Measurements from ENCODE around the gene GLI3.
A peak's percentile ranks its signal among the peaks of the same experiment; 100 is the strongest.

The GLI3 gene

DNA sequence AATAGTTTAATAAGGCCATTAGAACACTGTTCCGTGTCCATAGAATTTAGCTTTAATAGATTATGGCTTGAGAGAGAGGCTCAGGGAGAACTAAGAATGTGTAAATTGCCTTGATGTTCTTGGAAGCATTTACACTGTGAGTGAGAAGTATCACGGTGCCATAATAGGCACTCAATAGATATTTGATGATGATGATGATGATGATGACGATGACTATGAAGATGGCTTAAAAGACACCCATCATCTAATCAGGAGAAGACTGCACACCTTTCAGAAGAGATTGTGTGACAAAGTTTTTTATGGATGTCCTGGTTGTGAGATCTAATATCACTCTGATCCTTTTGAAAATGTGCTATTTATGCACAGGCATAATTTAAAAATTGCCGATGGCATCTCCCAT lies 264.2 kb downstream of the GLI3 start:
- no peak for DNase-seq (ENCODE audit: low read depth, low spot score)

DNA sequence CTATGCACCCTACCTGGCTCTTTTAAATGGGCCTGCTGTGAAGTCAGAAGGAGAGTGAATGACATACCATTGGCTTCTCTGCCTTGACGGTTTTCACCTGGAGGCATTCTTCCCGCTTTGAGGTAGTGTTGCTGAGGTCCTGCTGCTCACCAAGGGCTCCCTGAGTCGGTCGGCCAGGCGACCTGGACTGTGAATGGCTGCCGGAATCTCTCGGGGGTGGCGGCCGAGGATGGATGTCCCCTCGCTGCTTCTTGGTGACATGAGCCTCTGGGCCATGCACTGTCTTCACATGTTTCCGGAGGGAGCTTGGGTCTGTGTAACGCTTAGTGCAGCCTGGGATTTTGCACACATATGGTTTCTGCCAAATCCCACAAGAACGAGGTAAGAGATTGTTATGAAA lies 264.7 kb downstream of the GLI3 start:
- no peak for DNase-seq (ENCODE audit: low read depth, low spot score)

GRCh38 chr7:41971640-41972187 lies 265.3 kb downstream of the GLI3 start:
- DNase-seq (ENCODE audit: low read depth, low spot score) = no peak

GRCh38 chr7:41970941-41971340 lies 266.1 kb downstream of the GLI3 start:
- DNase-seq (ENCODE audit: low read depth, low spot score) = no peak

- DNase-seq (ENCODE audit: low read depth, low spot score) = no peak
Measured at GRCh38 chr7:41969561-41970105, 267.4 kb downstream of the GLI3 start.

- DNase-seq (ENCODE audit: low read depth, low spot score) = no peak
Measured at GRCh38 chr7:41967156-41967555, 269.9 kb downstream of the GLI3 start.

DNA sequence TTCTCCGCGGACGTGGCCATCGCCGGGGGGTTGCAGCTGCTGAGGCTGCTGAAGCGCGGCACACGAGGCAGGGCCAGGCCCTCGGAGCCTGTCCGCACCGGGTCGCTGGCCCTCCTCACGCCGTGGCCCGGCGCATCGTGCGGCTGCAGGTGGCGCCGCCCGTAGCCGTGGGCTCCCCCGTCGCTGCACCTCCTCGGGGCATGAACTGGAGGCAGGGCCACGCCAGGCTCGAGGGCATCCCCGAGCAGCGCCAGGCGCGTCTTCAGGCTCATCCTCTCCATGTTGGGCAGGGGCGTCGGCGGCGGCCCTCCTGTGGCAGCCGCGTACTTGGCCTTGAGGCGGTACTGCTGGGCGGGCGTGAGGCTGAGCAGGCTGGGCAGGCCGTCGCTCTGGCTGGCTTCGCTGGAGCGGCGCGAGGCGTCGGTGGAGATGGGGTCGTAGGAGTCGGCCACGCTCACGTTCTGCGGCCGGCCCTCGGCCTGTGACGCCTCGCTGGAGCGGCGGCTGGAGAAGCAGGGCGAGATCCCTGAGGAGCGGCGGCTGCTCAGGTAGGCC lies 271.0 kb downstream of the GLI3 start:
- DNase-seq (ENCODE audit: low read depth, low spot score) = no peak

GRCh38 chr7:41964849-41965745 lies 271.9 kb downstream of the GLI3 start:
- no peak for DNase-seq (ENCODE audit: low read depth, low spot score)

GRCh38 chr7:41964183-41964753 lies 272.7 kb downstream of the GLI3 start:
- DNase-seq (ENCODE audit: low read depth, low spot score) = no peak

DNA sequence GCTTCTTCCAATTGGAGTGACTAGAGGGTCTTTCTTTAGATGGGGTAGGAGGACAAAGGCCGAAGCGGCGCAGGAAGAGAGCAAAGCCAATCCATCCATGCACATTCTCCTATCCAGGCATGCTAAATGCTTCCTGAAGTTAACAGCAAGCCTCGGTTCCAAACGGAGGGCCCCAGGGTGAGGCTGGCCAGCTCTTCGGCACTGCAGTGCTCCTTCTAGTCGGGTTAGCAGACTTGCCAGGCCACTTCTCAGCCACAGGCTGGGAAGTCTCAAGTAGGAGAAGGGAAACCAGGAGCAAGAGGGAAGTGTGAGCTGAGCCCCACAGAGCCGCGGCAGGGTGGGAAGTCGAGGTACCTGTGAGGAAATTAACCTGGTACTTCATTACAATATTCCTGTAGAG lies 280.3 kb downstream of the GLI3 start:
- no peak for DNase-seq (ENCODE audit: low read depth, low spot score)

DNA sequence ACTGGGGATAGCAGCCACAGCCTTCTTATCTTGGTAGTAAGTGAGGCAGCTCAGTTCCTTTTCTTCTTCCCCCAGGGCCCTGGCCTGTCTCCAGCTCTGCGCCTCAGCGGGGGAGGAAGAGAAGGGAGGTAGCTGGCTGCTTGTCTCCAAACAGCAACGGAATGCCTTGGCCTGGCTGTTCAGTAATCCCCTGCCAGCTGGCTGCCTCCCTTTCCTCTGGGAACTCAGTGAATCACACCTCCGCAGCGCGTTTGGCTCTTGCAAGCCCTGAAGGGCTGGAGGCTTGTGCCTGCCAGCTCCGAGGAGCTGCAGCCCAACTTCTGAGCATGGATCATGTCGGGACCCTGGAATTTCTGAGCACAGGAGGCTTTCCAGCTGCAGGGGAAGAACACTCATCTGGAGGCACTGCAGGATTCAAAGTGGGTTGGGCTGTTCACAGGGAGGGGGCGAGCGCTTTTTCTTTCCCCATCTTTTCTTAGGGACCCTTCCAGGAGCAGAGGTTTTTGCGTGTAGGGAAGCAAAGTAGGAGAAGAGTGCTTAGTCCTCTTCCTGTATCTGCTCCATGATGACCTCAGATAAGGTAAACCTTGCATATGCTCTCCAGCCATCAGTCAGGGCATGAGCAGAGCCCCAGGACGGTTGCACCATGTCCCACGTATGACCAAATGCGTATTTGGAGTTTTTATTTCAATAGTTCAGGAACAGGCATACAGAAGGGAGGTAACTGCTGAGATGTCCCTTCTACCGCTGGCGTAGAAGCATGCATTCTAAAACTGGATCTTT lies 280.9 kb downstream of the GLI3 start:
- peak; percentile 99 for DNase-seq (ENCODE audit: low read depth, low spot score)

DNA sequence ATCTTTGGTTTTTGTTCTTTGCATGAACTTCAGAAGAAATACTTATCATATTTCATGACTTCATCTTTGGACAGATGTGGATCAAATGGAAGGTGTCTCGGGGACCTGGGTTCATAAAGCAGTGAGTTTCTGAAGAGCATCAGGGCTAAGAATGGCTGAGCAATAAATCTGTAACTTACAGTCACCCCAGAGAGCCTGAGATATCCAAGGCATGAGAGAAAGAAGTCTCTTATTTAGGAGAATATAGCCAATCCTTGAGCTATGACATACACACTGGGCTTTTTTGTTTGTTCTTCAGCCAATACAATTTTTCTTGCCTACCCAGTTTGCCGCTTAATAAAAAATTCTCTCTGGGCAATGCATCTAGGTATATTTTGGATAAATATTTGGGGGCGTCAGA lies 281.6 kb downstream of the GLI3 start:
- no peak for DNase-seq (ENCODE audit: low read depth, low spot score)

- no peak for DNase-seq (ENCODE audit: low read depth, low spot score)
Measured at GRCh38 chr7:41954976-41955375, 282.0 kb downstream of the GLI3 start.

- DNase-seq (ENCODE audit: low read depth, low spot score) = no peak
Measured at GRCh38 chr7:41948503-41948902, 288.5 kb downstream of the GLI3 start.

DNA sequence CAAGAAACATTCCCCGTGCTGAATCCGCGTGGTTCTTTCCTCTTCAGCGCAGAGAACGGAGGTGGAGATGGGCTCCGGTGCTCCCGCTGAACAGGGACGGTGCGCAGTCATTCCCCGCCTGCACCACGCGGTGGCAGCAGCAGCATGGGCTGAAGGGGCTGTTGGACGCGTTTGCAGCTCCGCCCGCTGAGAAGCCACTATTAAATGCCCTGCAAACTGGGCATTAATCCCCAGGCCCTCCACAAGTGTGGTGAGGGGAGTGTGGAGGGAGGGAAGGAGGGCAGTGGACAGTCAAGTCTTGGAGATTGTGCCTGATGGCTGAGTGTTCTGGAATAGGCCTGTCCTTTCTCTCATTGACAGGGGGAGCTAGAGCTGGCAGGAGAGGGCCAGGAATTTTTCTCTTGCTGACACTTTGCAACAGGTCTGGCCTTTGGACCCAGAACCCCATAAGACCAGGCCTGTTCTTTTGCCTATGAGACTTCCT lies 293.9 kb downstream of the GLI3 start:
- DNase-seq (ENCODE audit: low read depth, low spot score) = peak; percentile 92

GRCh38 chr7:41942468-41943093 lies 294.4 kb downstream of the GLI3 start:
- DNase-seq (ENCODE audit: low read depth, low spot score) = no peak

DNA sequence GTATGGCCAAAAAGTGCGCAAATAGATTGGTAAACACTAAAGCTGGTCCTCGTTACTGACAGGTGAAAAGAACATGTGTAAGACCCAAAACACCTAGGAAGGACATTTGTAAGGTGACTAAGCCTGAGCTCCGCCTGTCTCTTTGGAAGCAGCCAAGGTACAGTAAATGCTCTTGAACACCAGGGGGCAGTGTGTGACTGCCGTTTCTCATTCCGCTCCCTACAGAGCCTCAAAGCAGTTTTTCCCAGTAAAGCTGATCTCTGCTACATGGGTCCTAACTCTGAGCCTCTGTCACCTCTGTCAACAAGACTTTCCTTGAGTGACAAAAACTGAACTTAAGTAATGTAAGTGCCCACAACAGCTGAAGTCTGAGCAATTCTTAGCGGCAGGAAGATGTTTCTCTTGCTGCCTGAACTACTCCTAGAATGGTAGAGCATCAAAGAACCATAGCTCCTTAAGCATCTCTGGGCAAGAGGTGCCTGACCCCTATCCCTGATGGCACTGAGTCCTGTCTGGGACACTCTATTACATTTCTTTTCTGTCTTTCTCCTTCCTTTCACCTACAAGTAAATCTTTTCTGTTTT lies 296.2 kb downstream of the GLI3 start:
- peak; percentile 89 for DNase-seq (ENCODE audit: low read depth, low spot score)

- DNase-seq (ENCODE audit: low read depth, low spot score) = no peak
Measured at GRCh38 chr7:41938371-41938770, 298.6 kb downstream of the GLI3 start.

DNA sequence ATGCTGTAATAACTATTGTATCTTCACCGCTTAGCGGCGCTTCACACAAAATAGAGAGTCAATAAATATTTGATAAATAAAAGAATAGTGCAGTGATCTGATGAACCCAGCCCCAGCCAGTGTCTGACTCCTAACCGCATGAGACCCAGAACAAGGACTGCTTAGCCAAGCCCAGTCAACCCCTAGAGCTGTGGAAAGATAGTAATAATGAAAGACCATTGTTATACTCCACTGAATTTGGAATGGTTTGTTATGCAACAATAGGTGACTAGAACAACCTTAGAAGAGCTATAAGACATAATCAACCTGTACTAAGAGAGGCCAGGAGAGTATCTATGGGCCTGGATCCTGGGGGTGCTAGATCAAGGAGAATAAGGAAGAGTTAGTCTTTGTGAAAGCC lies 303.6 kb downstream of the GLI3 start:
- no peak for DNase-seq (ENCODE audit: low read depth, low spot score)

DNA sequence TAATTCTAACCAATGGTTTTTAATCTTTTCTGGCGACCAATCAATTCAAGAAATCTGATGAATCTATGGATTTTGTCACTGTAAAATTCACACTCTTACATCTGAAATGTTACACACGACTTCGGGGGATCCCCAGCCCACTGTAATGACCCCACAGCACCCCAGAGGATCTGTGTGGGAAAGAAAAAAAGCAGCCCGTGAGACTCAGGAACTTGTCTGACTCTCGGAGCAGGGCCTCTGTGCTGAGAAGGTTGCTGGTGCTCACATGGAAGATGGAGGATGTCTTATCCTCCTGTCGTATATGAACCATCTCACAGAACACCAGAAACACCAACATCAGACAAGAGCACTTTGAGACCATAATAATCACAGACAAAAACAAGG lies 305.8 kb downstream of the GLI3 start:
- no peak for DNase-seq (ENCODE audit: low read depth, low spot score)
